ENCODE measurements around the gene ZNF724.

Gene ZNF724

DNA sequence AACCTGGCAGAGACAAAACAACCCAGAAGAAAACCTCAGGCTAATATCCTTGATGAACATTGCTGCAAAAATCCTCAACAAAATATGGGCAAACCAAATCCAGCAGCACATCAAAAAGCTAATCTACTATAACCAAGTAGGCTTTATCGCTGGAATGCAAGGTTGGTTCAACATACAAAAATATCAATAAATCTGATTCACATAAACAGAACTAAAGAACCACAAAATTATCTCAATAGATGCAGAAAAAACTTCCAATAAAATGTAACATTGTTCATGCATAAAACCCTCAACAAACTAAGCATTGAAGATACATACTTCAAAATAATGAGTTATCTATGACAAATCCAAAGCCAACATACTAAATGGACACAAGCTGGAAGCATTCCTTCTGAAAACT is 8.8 kb downstream of the ZNF724 start:
- DNase-seq (ENCODE audit: low read depth in 2 of 2): no peak

DNA sequence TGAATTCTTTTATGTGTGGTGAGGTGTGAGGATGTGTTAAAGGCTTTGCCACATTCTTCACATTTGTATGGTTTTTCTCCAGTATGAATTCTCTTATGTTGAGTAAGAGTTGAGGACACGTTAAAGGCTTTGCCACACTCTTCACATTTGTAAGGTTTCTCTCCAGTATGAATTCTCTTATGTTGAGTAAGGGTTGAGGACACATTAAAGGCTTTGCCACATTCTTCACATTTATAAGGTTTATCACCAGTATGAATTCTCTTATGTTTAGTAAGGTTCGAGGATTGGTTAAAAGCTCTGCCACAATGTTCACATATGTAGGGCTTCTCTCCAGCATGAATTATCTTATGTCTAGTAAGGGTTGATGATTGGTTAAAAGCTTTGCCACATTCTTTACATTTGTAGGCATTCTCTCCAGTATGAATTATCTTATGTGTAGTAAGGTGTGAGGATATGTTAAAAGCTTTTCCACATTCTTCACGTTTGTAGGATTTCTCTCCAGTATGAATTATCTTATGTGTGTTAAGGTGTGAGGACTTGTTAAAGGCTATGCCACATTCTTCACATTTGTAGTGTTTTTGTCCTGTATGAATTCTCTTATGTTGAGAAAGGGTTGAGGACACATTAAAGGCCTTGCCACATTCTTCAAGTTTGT is 27.1 kb downstream of the ZNF724 start:
- no peak for DNase-seq (ENCODE audit: low read depth in 2 of 2)

DNA sequence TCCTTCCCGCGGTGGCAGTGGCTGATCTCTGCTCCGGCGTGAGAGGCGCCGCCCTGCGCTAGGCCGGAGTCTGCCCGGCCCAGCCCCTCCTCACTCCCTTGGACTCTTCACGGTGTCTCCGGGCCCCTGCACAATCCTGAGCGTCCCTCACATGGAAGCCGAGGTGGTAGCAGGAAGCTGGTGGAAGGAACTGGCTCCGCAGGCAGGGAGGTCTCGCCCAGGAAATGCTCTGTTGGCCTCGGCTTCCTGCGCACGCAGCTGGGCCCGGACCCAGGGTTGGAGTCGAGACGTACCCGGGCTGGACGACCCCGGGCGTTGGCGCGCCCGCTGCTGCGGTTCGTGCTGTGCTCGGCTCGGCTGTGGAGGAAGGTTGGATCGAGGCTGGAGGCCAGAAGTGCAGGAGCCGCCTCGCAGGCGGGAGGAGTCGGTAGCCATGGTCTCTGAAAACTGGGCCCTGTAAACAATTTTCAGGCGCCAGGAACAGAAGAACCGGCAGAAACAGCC is 46.3 kb downstream of the ZNF724 start:
- DNase-seq (ENCODE audit: low read depth in 2 of 2): no peak

DNA sequence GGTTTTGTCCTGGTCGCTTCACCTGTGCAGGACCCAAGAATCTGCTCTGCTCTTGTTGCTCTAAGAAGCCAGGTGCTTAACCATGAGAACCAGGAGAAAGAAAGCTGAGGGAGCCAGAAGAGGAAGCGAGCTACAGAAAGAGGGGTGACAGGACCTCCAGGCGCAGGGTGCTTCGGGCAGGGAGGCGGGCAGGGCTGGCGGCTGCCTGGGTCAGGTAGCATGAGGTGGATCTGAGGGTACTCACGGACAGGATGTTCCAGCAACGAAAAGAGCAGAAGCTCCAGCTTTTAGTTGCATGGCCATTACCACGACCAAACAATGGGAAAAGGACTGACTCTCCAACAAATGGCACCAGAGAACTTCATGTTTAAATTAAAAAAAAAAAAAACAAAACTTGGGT is 59.9 kb downstream of the ZNF724 start:
- DNase-seq (ENCODE audit: low read depth in 2 of 2): no peak

DNA sequence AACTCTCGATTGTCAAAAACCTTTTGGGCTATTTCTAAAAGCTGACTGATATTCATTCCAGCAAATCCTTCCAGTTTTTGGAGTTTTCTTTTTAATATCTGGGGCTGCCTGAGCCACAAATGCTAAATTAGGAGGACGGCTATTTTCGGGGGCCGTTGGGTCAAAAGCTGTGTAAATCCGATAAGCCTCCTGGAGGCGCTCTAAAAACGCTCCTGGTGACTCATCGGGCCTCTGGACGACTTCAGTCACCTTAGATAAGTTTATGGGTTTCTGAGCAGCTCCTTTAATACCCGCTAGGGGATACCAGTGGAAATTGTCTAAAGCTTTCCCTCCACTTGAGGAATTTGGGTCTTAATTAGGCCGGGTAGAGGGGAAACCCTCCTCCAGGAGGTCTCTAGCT is 66.9 kb downstream of the ZNF724 start:
- no peak for DNase-seq (ENCODE audit: low read depth in 2 of 2)
